Measurements from ENCODE around the gene SLCO2A1.

The SLCO2A1 gene

GRCh38 chr3:133881939-133882825 is 147.5 kb downstream of the SLCO2A1 start:
- no peak for DNase-seq

GRCh38 chr3:133881492-133881891 is 148.2 kb downstream of the SLCO2A1 start:
- DNase-seq, result no peak

GRCh38 chr3:133880886-133881455 is 148.8 kb downstream of the SLCO2A1 start:
- no peak for DNase-seq

- DNase-seq, result no peak
These were observed 149.4 kb downstream of the SLCO2A1 start for GRCh38 chr3:133880287-133880686.

GRCh38 chr3:133878518-133878917 is 151.2 kb downstream of the SLCO2A1 start:
- no peak for DNase-seq
